Astrocyte (in vitro differentiated cells and primary cell): ENCODE results near the gene ULK2. TPM values are rescaled to one million over a fixed set of nuclear protein-coding genes. Genes with fewer than 3 reads are reported as not detected.
A peak's percentile ranks its signal among the peaks of the same experiment; 100 is the strongest.

Experiments
- DNase-seq: peaks from one replicate; pipeline ENCODE4 v3.0.0-alpha.2; 2010; ENCODE audit warnings: low read depth
- FAIRE-seq: peaks from 2 replicates; lab custom pipeline; 2011; peaks lifted over from hg19 to GRCh38; lab: Jason Lieb, UNC
- H2AFZ ChIP-seq: 2 replicates; pipeline ENCODE4 v1.6.0; 2012; ENCODE audit warnings: low read depth, low read length, inconsistent platforms
- H3K27ac ChIP-seq: 2 replicates; pipeline ENCODE4 v1.5.1; 2011; ENCODE audit warnings: low read depth, low read length, inconsistent platforms
- H3K27me3 ChIP-seq: 2 replicates; pipeline ENCODE4 v1.6.0; 2011; ENCODE audit warnings: low read length, inconsistent platforms; ENCODE audit not compliant: insufficient read depth
- H3K36me3 ChIP-seq: 2 replicates; pipeline ENCODE4 v1.5.1; 2011; ENCODE audit warnings: low read length, inconsistent platforms; ENCODE audit not compliant: insufficient read depth
- H3K4me1 ChIP-seq: 2 replicates; pipeline ENCODE4 v1.5.1; 2011; ENCODE audit warnings: low read length, inconsistent platforms; ENCODE audit not compliant: insufficient read depth
- H3K4me2 ChIP-seq: 2 replicates; pipeline ENCODE4 v1.6.0; 2012; ENCODE audit warnings: low read length, inconsistent platforms
- H3K4me3 ChIP-seq: 2 replicates; pipeline ENCODE4 v1.5.1; 2011; ENCODE audit warnings: low read depth, mild to moderate bottlenecking, low read length, inconsistent platforms; ENCODE audit not compliant: insufficient read depth
- H3K79me2 ChIP-seq: 2 replicates; pipeline ENCODE4 v1.6.0; 2012; ENCODE audit warnings: mild to moderate bottlenecking, low read length, inconsistent platforms; ENCODE audit not compliant: insufficient read depth
- H3K9ac ChIP-seq: 2 replicates; pipeline ENCODE4 v1.6.0; 2012; ENCODE audit warnings: mild to moderate bottlenecking, low read length, inconsistent platforms
- H3K9me3 ChIP-seq: 2 replicates; pipeline ENCODE4 v1.5.1; 2012; ENCODE audit warnings: low read depth, mild to moderate bottlenecking, low read length, inconsistent platforms; ENCODE audit not compliant: insufficient read depth
- H4K20me1 ChIP-seq: 2 replicates; pipeline ENCODE4 v1.6.0; 2012; ENCODE audit warnings: low read length, inconsistent platforms; ENCODE audit not compliant: insufficient read depth
- H3K27ac Mint-ChIP-seq: one replicate; pipeline ENCODE4 v1.8.0; 2021; ENCODE audit warnings: mild to moderate bottlenecking, mixed read lengths; ENCODE audit not compliant: unreplicated experiment
- H3K27me3 Mint-ChIP-seq: one replicate; pipeline ENCODE4 v1.8.0; 2021; ENCODE audit warnings: low read depth, mixed read lengths; ENCODE audit not compliant: unreplicated experiment
- H3K36me3 Mint-ChIP-seq: one replicate; pipeline ENCODE4 v1.8.0; 2021; ENCODE audit warnings: low read depth, mixed read lengths; ENCODE audit not compliant: unreplicated experiment
- H3K4me1 Mint-ChIP-seq: one replicate; pipeline ENCODE4 v1.8.0; 2021; ENCODE audit warnings: low read depth, mixed read lengths; ENCODE audit not compliant: unreplicated experiment
- H3K4me3 Mint-ChIP-seq: one replicate; pipeline ENCODE4 v1.8.0; 2021; ENCODE audit warnings: mild to moderate bottlenecking, moderate library complexity, mixed read lengths; ENCODE audit not compliant: unreplicated experiment
- H3K9me3 Mint-ChIP-seq: one replicate; pipeline ENCODE4 v1.8.0; 2021; ENCODE audit warnings: mild to moderate bottlenecking, mixed read lengths; ENCODE audit not compliant: unreplicated experiment
- EZH2 ChIP-seq: IDR thresholded peaks from 2 replicates; pipeline ENCODE4 v1.6.1; 2012; ENCODE audit warnings: mild to moderate bottlenecking, low read length, inconsistent platforms; ENCODE audit not compliant: insufficient read depth
- total RNA-seq: library from RNA; stranded (reverse); gene quantifications from 2 replicates; pipeline ENCODE4 v1.2.1, GENCODE V29; 2021
- TF ChIP-seq, protein P1 (sequence below): IDR thresholded peaks from 2 replicates; pipeline ENCODE4 v1.5.1; 2011; ENCODE audit warnings: low read depth, mild to moderate bottlenecking, inconsistent platforms, low read length, moderate library complexity; ENCODE audit not compliant: insufficient read depth

The ULK2 gene
- total RNA-seq, 1 donor from 2014 or later = 10.8 TPM

DNA sequence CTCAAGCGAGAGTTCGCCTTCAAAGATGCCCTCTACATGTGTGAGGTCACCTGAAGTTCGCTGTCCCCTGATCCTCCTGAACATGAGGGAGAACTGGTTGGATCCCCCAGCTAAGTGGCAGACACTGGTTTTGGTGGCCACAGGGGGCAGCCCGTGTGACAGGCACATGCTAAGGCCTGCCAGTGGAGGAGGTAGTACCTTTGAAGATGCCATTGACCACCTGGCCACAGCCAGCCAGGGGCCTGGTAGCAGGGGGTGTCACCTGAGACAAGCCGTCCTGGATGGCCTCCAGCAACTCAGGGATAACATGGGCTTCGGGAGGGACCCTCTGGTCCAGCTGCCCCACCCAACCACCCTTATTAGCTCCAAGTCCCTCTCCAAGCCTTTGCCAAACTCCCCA, 112.3 kb downstream of the ULK2 start:
- no peak overlapping the region for H3K4me2 ChIP-seq
- H3K27ac ChIP-seq = no peak overlapping the region
- Mint-ChIP-seq H3K27ac (no peak overlapping the region), H3K4me3 (no peak overlapping the region), H3K4me1 (peaks cover 7% of the 10 kb centered on the region), H3K36me3 (peaks cover 2% of the 10 kb centered on the region), H3K9me3 (no peaks in the 10 kb centered on the region), H3K27me3 (peaks cover 36% of the 10 kb centered on the region)
- H2AFZ ChIP-seq = no peak overlapping the region
- no peaks in the 10 kb centered on the region for H3K36me3 ChIP-seq
- peaks cover 18% of the 10 kb centered on the region for H3K4me1 ChIP-seq
- peaks cover 5% of the 10 kb centered on the region for H3K27me3 ChIP-seq
- FAIRE-seq (no peak), DNase-seq (no peak)
- no peaks in the 10 kb centered on the region for H3K9me3 ChIP-seq
- H3K9ac ChIP-seq = no peak overlapping the region
- H4K20me1 ChIP-seq = no peaks in the 10 kb centered on the region
- no peak overlapping the region for H3K4me3 ChIP-seq
- TF ChIP-seq, protein P1, sequence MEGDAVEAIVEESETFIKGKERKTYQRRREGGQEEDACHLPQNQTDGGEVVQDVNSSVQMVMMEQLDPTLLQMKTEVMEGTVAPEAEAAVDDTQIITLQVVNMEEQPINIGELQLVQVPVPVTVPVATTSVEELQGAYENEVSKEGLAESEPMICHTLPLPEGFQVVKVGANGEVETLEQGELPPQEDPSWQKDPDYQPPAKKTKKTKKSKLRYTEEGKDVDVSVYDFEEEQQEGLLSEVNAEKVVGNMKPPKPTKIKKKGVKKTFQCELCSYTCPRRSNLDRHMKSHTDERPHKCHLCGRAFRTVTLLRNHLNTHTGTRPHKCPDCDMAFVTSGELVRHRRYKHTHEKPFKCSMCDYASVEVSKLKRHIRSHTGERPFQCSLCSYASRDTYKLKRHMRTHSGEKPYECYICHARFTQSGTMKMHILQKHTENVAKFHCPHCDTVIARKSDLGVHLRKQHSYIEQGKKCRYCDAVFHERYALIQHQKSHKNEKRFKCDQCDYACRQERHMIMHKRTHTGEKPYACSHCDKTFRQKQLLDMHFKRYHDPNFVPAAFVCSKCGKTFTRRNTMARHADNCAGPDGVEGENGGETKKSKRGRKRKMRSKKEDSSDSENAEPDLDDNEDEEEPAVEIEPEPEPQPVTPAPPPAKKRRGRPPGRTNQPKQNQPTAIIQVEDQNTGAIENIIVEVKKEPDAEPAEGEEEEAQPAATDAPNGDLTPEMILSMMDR = no peak
- no peak for TF ChIP-seq EZH2
- H3K79me2 ChIP-seq = no peaks in the 10 kb centered on the region

- peaks cover 7% of the 10 kb centered on the region for H3K4me1 Mint-ChIP-seq
- TF ChIP-seq, protein P1 = peak; percentile 24
- TF ChIP-seq EZH2 = no peak
- Histone ChIP-seq H3K27ac (no peak overlapping the region), H3K27me3 (peaks cover 5% of the 10 kb centered on the region), H4K20me1 (no peaks in the 10 kb centered on the region), H3K9ac (no peak overlapping the region), H3K4me1 (peaks cover 18% of the 10 kb centered on the region), H2AFZ (no peak overlapping the region), H3K4me2 (peak overlapping the region; percentile 37), H3K79me2 (no peaks in the 10 kb centered on the region), H3K4me3 (no peak overlapping the region), H3K36me3 (no peaks in the 10 kb centered on the region), H3K9me3 (no peaks in the 10 kb centered on the region)
- peaks cover 39% of the 10 kb centered on the region for H3K27me3 Mint-ChIP-seq
- no peak overlapping the region for H3K4me3 Mint-ChIP-seq
- FAIRE-seq = no peak
- H3K27ac Mint-ChIP-seq = no peak overlapping the region
- no peak for DNase-seq
- peaks cover 2% of the 10 kb centered on the region for H3K36me3 Mint-ChIP-seq
- no peaks in the 10 kb centered on the region for H3K9me3 Mint-ChIP-seq
Observed at GRCh38 chr17:19753661-19754463, 113.9 kb downstream of the ULK2 start.

DNA sequence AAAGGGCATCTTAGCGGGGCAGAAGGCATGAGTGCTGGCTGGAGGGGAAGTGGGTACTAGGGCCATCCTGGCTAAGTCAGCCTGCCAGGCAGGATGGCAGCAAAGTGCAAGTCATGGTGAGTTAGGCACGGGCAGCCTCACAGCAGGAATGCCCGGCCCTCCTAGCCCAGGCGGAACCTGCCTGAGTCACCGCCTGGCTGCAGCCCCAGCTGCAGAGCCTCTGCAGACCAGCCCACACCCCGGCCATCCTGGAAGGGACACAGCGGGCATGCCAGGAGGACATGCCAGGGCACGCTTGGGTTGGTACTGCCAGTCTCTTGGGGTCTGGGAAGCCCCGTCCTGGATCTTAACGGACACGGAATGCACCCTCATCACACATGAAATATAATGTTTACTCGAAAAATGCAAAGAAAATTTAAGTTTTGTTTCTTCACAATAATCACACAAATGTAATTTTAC, 114.7 kb downstream of the ULK2 start:
- Histone ChIP-seq H3K9me3 (no peaks in the 10 kb centered on the region), H3K4me2 (peak overlapping the region; percentile 37), H3K36me3 (no peaks in the 10 kb centered on the region), H3K4me3 (no peak overlapping the region), H3K27ac (peak overlapping the region; percentile 45), H3K4me1 (peaks cover 18% of the 10 kb centered on the region), H3K9ac (peak overlapping the region; percentile 53), H3K79me2 (no peaks in the 10 kb centered on the region), H2AFZ (peak overlapping the region; percentile 71), H4K20me1 (no peaks in the 10 kb centered on the region), H3K27me3 (peaks cover 5% of the 10 kb centered on the region)
- H3K36me3 Mint-ChIP-seq = peaks cover 2% of the 10 kb centered on the region
- no peaks in the 10 kb centered on the region for H3K9me3 Mint-ChIP-seq
- peak; percentile 5 for FAIRE-seq
- H3K4me1 Mint-ChIP-seq = peaks cover 7% of the 10 kb centered on the region
- no peak overlapping the region for H3K4me3 Mint-ChIP-seq
- H3K27me3 Mint-ChIP-seq = peaks cover 40% of the 10 kb centered on the region
- DNase-seq = peak; percentile 73
- H3K27ac Mint-ChIP-seq = peak overlapping the region; percentile 53
- TF ChIP-seq, protein P1 = no peak
- TF ChIP-seq EZH2 = no peak
